Stimulated activated naive CD8-positive, alpha-beta T cell treated with anti-CD3 and anti-CD28 coated beads, Interleukin-15, amount 100 ng/mL, for 72 hours (primary cell): Measurements from ENCODE around the gene ANKZF1.

Experiments
- ATAC-seq: fragments of 150-1000 bp; cut with Tn5 transposase; 2 replicates; pipeline ENCODE4 v1.10.0; 2021; ENCODE audit warnings: mild to moderate bottlenecking, moderate library complexity
- DNase-seq, 2 donors: peaks; one replicate each; pipeline ENCODE4 v3.0.0; 2021 to 2022
- H3K27ac Mint-ChIP-seq, 2 donors: one replicate each; pipeline ENCODE4 v1.8.0; 2022; ENCODE audit warnings: mild to moderate bottlenecking in 2 of 2, mixed read lengths in 2 of 2, moderate library complexity in 2 of 2
- H3K27me3 Mint-ChIP-seq: one replicate; pipeline ENCODE4 v1.8.0; 2022; ENCODE audit warnings: mixed read lengths
- H3K4me1 Mint-ChIP-seq: one replicate; pipeline ENCODE4 v1.8.0; 2022; ENCODE audit warnings: mild to moderate bottlenecking, mixed read lengths
- H3K4me3 Mint-ChIP-seq, 2 donors: one replicate each; pipeline ENCODE4 v1.8.0; 2022; ENCODE audit warnings: mild to moderate bottlenecking in 2 of 2, mixed read lengths in 2 of 2, moderate library complexity in 1 of 2
- H3K9me3 Mint-ChIP-seq, 2 donors: one replicate each; pipeline ENCODE4 v1.8.0; 2022; ENCODE audit warnings: mixed read lengths in 2 of 2

Gene ANKZF1

DNA sequence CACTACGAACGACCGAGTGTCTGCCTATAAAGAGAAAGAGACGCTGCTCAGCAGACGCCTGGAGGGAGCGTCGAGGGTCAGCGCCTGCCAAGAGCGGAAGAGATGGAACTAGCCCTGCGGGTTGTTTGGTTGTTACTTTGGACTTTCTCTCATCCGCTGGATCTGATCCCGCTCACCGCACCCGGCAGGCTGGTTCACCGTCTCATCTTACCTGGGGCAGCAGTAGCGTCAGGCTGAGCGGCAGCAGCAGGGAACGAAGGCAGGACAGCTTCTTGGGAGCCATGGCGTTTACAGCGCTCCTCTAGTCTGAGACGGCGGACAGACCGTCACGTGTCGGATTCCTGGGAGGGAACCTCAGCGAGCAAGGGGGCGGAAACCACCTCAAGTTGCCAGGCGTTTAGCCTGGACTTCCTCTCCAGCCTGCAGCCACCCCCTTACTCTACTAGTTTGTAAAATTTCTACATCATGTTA lies 13.7 kb downstream of the ANKZF1 start:
- peak overlapping the region; percentile 46 to 55 for H3K27ac Mint-ChIP-seq
- H3K27me3 Mint-ChIP-seq: no peaks in the 10 kb centered on the region
- peaks cover 46% of the 10 kb centered on the region for H3K4me1 Mint-ChIP-seq
- no peaks in the 10 kb centered on the region for H3K9me3 Mint-ChIP-seq
- H3K4me3 Mint-ChIP-seq: peak overlapping the region in 1 of 2 donors; percentile 72
- no peak for DNase-seq
- ATAC-seq: no peak

- ATAC-seq (no peak), DNase-seq (no peak)
- H3K27ac Mint-ChIP-seq: peak overlapping the region; percentile 97 to 98
- peak overlapping the region; percentile 96 to 98 for H3K4me3 Mint-ChIP-seq
- H3K27me3 Mint-ChIP-seq: no peaks in the 10 kb centered on the region
- no peaks in the 10 kb centered on the region for H3K9me3 Mint-ChIP-seq
- H3K4me1 Mint-ChIP-seq: peaks cover 61% of the 10 kb centered on the region
Observed at GRCh38 chr2:219244789-219245147, 15.2 kb downstream of the ANKZF1 start.

- no peaks in the 10 kb centered on the region for H3K27me3 Mint-ChIP-seq
- H3K4me3 Mint-ChIP-seq: peak within 1 kb of the TSS; percentile 96 to 98
- H3K4me1 Mint-ChIP-seq: peaks cover 66% of the 10 kb centered on the region
- ATAC-seq (peak; percentile 77), DNase-seq (peak; percentile 86 to 90)
- H3K9me3 Mint-ChIP-seq: no peaks in the 10 kb centered on the region
- peak within 1 kb of the TSS; percentile 97 to 98 for H3K27ac Mint-ChIP-seq
Observed at GRCh38 chr2:219245148-219245898, 15.7 kb downstream of the ANKZF1 start, which contains the start of the genes GLB1L and STK16. TSS of gene GLB1L (minus strand) at chr2:219245444. CDS start at chr2:219243573, 1,871 bp downstream. TSS of gene STK16 (plus strand) at chr2:219245479. CDS start at chr2:219246000, 521 bp downstream.

- ATAC-seq (no peak), DNase-seq (no peak)
- H3K4me1 Mint-ChIP-seq: peaks cover 72% of the 10 kb centered on the region
- H3K4me3 Mint-ChIP-seq: peak overlapping the region; percentile 96 to 98
- H3K27ac Mint-ChIP-seq: peak overlapping the region; percentile 97 to 98
- H3K9me3 Mint-ChIP-seq: no peaks in the 10 kb centered on the region
- no peaks in the 10 kb centered on the region for H3K27me3 Mint-ChIP-seq
Observed at GRCh38 chr2:219245899-219246230, 16.3 kb downstream of the ANKZF1 start.

- Mint-ChIP-seq H3K27ac (peak overlapping the region; percentile 35 to 98), H3K27me3 (no peaks in the 10 kb centered on the region), H3K9me3 (no peaks in the 10 kb centered on the region), H3K4me3 (peak overlapping the region; percentile 68 to 79), H3K4me1 (peaks cover 79% of the 10 kb centered on the region)
- DNase-seq (no peak), ATAC-seq (no peak)
Observed at GRCh38 chr2:219246559-219246958, 17.0 kb downstream of the ANKZF1 start.

GRCh38 chr2:219247678-219248642 lies 18.4 kb downstream of the ANKZF1 start:
- H3K4me3 Mint-ChIP-seq: peak overlapping the region; percentile 68 to 79
- H3K27ac Mint-ChIP-seq: peak overlapping the region; percentile 25 to 59
- peaks cover 86% of the 10 kb centered on the region for H3K4me1 Mint-ChIP-seq
- DNase-seq (peak; percentile 50 to 81), ATAC-seq (peak; percentile 83)
- no peaks in the 10 kb centered on the region for H3K9me3 Mint-ChIP-seq
- H3K27me3 Mint-ChIP-seq: no peaks in the 10 kb centered on the region

DNA sequence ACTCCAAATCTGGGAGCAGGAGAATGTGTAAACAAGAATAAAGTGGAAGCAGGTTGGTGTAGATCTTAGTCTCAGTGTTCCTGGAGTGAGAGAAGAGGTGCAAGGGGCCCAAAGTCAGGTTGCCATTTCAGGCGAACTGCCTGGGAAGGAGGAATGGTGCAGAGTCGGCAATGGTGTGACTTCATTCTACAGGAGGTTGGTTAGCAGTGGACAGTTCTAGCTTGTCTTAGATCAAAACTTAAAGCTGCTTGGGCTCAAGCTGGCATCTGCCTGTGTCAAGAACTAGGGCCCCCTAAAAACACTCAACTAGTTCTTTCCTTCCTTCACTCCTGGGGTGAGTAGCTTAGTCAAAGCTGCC lies 19.2 kb downstream of the ANKZF1 start:
- no peaks in the 10 kb centered on the region for H3K9me3 Mint-ChIP-seq
- no peaks in the 10 kb centered on the region for H3K27me3 Mint-ChIP-seq
- peak overlapping the region; percentile 0 to 84 for H3K27ac Mint-ChIP-seq
- ATAC-seq (no peak), DNase-seq (no peak)
- H3K4me3 Mint-ChIP-seq: peak overlapping the region; percentile 76 to 82
- peaks cover 78% of the 10 kb centered on the region for H3K4me1 Mint-ChIP-seq

DNA sequence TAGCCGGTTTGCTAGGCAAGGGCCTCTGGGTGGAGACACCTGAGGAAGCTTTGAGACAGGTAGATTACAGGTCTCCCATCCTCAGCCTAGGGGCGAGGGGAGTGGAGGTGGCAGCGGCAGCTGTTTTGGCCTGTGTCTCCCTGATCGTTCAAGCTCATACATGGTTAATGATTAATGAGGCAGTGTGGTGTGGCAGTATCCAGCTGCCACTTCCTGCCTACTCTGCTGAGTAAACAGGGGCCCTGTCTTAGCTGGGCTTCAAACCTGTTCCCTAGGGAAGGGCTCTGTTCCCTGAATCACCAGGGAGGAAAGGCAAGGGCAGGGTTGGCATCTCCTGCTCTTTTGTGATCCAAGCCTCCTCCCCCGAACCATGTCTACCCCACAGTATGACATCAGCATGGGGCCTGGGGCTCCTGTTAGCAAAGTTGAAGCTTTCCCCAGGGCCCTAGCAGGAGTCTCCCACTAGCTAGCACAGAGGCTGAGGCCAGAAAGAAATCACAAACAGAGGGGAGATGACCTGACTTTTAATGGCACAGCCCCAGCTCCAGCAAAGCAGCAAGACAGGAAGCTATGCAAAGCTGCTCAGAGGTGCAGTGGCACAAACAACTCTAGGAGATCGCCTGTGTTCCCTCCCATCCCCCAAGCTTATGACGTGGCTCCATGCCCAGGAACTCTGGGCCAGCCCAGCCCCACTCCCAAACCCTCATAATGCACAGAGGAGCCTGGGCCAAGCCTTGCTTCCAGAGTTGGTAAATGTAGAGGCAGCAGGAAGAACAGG lies 19.8 kb downstream of the ANKZF1 start:
- peak overlapping the region; percentile 69 to 84 for H3K27ac Mint-ChIP-seq
- DNase-seq: peak; percentile 27 to 41
- no peak for ATAC-seq

GRCh38 chr2:219250049-219250781 lies 20.6 kb downstream of the ANKZF1 start:
- no peaks in the 10 kb centered on the region for H3K9me3 Mint-ChIP-seq
- H3K4me1 Mint-ChIP-seq: peaks cover 78% of the 10 kb centered on the region
- no peak overlapping the region for H3K27ac Mint-ChIP-seq
- H3K27me3 Mint-ChIP-seq: no peaks in the 10 kb centered on the region
- peak overlapping the region; percentile 76 to 82 for H3K4me3 Mint-ChIP-seq
- ATAC-seq (no peak), DNase-seq (no peak)

More for the DNA sequence above, 19.8 kb downstream of the ANKZF1 start:
- Mint-ChIP-seq H3K4me1 (peaks cover 77% of the 10 kb centered on the region), H3K4me3 (peak overlapping the region; percentile 76 to 82), H3K9me3 (no peaks in the 10 kb centered on the region), H3K27me3 (no peaks in the 10 kb centered on the region)

DNA sequence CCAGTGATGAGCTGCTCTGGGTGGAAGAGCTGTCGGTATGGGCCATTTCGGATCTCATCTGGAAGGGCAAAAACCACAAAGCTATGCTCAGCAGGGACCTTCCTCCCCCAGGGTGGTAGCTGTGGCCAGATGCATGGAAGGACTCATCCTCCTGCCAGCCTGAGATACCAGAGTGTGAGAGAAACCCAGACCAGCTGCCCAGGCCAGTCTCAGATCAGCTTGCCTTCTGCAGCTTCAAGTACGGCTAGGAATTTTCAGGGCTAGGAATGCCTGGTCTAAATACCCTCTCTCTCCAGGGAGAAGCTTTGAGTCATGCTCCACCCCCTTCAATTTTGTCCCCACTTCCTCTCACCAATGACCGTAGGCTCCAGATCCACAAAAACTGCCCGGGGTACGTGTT lies 22.1 kb downstream of the ANKZF1 start:
- no peak for ATAC-seq

GRCh38 chr2:219252084-219252483 lies 22.5 kb downstream of the ANKZF1 start:
- Mint-ChIP-seq H3K4me3 (peak overlapping the region; percentile 71 to 84), H3K27ac (peak overlapping the region in 1 of 2 donors; percentile 8), H3K4me1 (peaks cover 78% of the 10 kb centered on the region), H3K9me3 (no peaks in the 10 kb centered on the region), H3K27me3 (no peaks in the 10 kb centered on the region)
- DNase-seq (peak; percentile 27 to 52), ATAC-seq (peak; percentile 3)

More for the DNA sequence above, 22.1 kb downstream of the ANKZF1 start:
- no peaks in the 10 kb centered on the region for H3K27me3 Mint-ChIP-seq
- H3K27ac Mint-ChIP-seq: peak overlapping the region in 1 of 2 donors; percentile 8
- peak overlapping the region; percentile 71 to 84 for H3K4me3 Mint-ChIP-seq
- peaks cover 82% of the 10 kb centered on the region for H3K4me1 Mint-ChIP-seq
- no peak for DNase-seq
- no peaks in the 10 kb centered on the region for H3K9me3 Mint-ChIP-seq

- H3K4me3 Mint-ChIP-seq: peak overlapping the region; percentile 71 to 84
- no peaks in the 10 kb centered on the region for H3K9me3 Mint-ChIP-seq
- H3K27ac Mint-ChIP-seq: peak overlapping the region; percentile 95 to 97
- H3K27me3 Mint-ChIP-seq: no peaks in the 10 kb centered on the region
- peak; percentile 0 for ATAC-seq
- peaks cover 73% of the 10 kb centered on the region for H3K4me1 Mint-ChIP-seq
- DNase-seq: no peak
Observed at GRCh38 chr2:219252570-219252899, 22.9 kb downstream of the ANKZF1 start.

DNA sequence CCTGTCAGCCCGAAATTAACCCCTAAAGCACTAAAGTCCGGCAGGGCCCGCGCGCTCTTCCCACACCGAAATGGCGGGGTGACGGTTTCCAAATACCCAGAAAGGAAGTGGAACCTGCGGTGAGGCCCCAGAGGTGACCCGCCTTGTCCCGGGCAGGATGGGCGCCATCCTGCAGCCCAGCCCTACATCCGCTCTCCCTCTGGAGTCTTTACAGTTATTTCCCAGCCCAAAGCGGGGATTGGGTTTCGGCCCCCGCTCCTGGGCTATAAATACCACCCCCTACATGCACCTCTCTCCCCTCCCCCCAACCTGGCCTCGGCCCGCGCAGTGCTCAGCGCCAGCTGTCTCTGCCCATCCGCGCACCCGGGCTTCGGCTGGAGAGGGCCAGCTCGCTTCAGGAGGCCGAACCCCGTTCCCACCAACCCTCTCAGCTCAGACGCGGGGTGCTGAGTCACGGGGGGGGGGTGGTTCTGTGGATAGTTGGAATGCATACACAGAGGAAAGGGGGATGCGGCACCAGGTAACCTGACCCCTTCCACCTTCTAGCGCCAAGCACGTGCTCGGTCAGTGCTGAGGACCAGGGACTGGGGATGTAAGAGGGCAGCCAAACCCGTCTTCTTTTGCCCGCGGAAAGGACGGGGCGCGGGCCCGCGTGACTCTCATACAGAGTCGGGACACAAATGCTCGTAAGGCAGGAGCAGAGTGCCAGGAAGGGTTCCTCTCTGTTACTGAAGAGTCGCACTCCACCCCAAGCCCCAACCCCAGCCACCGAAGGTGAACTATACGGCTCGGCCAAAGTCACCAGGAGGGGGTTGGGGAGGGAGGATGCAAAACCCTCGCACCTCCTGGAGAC lies 23.5 kb downstream of the ANKZF1 start, which contains the start of gene TUBA4B:
Gene TUBA4B, plus strand, starts transcription at position 344 of the 853 bp plus-strand sequence. Its CDS starts 165 bp downstream, at position 509.
- Mint-ChIP-seq H3K27ac (peak within 1 kb of the TSS; percentile 95 to 97), H3K4me3 (peak within 1 kb of the TSS; percentile 71 to 84), H3K4me1 (peaks cover 67% of the 10 kb centered on the region)

More for the DNA sequence above, 23.5 kb downstream of the ANKZF1 start, which contains the start of gene TUBA4B:
- no peaks in the 10 kb centered on the region for H3K9me3 Mint-ChIP-seq
- ATAC-seq (peak; percentile 50), DNase-seq (peak; percentile 41 to 65)
- H3K27me3 Mint-ChIP-seq: no peaks in the 10 kb centered on the region
